Stimulated activated CD8-positive, alpha-beta memory T cell treated with anti-CD3 and anti-CD28 coated beads, Interleukin-4, amount 100 ng/mL, for 1 hour (primary cell): ENCODE results near the gene AKAP12.

Experiments
- DNase-seq, 2 donors: peaks; one replicate each; pipeline ENCODE4 v3.0.0-alpha.2; 2020; ENCODE audit warnings: low read depth in 2 of 2, low spot score in 1 of 2

The AKAP12 gene

DNA sequence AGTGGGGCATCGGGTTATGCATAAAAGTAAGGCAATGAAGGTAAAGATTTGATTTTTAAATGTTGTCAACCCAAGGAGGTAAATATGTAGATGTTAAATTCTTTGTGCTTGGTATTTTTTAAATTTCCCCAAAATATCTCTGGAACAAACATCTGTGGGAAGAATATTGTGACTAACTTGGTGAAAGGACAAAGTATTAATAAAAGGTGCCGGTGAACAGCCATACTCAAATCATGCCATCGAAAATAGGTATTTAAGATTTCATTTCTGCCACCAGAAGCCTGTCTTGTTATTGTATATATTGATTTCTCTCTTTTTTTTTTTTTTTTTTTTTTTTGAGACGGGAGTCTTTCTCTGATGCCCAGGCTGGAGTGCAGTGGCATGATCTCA is 164.1 kb downstream of the AKAP12 start:
- no peak for DNase-seq
